GM19238 (cell line): ENCODE results near the gene ACAD9.

Experiments used
- DNase-seq: peaks from one replicate; pipeline ENCODE4 v3.0.0; 2011; ENCODE audit warnings: low spot score; ENCODE audit not compliant: insufficient read length

Gene ACAD9

DNA sequence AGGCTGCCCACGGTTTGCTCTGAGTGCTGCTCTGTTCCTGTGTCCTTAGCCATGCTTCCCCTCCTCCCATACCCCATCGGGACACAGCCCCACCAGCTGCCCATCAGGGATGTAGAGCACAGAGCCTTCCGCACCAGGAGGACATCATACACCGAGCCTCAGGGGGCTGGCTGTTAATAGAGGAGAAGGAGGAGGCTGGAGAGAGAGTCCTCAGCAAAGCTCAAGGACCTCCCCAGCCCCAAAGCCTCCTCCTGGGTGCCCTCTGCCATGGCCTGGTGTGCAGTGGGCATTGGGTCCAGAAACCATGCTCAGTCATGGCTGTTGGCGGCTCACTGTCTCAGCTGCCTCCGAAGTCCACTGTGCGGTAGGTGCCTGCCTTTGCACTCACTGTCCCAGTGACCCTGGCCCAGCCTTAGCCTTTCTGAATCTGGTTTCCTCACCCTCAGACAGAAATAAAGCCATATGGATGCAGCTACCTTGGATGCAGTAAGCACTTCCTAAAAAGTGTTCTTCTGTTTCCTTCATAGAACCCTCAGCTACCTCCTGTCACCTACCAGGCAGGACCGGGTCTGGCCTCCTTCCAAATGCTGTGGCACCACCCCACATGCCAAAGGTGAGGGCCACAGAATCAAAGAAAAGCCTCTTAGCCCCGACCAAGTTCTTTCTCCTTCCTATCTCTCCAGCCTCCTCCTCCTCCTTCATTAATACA lies 53.9 kb downstream of the ACAD9 start:
- no peak for DNase-seq

GRCh38 chr3:128933922-128934253 lies 54.5 kb downstream of the ACAD9 start:
- DNase-seq: no peak

DNA sequence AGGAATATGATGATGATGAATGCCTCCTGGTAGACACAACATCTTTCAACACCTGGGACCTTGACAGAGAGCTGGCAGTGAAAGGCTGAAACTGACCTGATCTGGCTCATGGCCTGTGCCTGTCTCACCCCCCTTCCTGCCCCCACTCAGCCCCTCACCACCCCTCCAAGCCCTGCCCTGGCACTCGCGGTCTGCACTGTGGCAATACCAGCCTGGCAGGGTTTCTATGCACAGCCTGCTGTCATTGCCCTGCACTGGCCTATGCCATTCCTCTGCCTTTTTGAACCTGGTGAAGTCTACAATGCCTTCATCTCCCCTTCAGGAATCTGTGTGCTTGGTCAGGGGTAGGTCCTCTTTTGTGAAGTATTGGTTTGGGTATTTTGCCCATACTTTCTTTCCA lies 56.5 kb downstream of the ACAD9 start:
- no peak for DNase-seq

DNA sequence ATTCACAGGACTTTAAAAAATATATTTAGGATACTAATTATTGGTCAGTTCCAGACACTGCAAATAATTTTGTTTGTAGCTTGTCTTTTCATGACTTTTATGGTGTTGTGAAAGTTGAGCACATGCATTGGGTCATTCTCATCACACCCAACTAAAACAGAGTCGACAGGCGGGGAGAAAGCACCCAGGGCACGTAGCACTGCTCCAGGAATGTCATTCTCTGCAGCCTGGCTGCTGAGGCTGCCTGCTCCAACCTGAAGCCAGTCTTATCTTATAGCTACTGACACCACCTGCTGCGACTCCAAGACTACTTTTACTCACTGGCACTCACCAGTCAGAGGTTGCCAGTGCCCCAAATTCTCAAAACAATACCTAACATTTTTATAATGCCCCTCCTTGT lies 56.9 kb downstream of the ACAD9 start:
- no peak for DNase-seq

- no peak for DNase-seq
Observed at GRCh38 chr3:128940252-128940651, 60.8 kb downstream of the ACAD9 start.

DNA sequence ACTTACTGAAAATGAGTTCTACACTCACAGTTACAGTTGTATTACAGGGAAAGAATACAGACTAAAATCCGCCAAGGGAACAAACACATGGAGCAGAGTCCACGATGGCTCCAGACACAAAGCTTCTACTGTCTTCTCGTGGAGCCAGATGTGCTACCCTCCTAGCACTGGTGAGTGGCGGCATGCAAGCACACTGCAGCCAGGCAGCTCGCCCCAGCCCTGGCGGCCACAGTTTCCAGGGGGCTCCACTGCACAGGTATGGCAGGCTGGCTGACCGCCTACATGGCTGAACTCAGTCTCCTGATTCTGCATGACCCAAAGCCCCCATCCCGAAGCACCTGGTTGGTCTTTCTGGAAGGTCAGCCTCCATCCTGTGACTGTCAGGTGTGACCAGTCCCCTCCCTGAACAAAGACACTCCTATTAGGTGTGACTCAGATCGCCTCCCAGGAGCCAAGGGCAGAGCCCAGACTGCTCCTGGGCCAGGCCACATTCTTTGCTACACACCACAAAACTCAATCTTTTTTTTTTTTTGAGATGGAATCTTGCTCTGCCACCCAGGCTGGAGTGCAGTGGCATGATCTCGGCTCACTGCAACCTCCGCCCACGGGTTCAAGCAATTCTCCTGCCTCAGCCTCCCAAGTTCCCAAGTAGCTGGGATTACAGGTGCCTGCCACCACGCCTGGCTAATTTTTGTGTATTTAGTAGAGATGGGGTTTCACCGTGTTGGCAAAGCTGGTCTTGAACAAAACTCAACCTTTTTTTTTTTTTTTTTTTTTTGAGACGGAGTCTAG lies 62.9 kb downstream of the ACAD9 start:
- DNase-seq: no peak

- no peak for DNase-seq
Observed at GRCh38 chr3:128945041-128945877, 65.8 kb downstream of the ACAD9 start.

GRCh38 chr3:128945878-128946175 lies 66.4 kb downstream of the ACAD9 start:
- DNase-seq: no peak

DNA sequence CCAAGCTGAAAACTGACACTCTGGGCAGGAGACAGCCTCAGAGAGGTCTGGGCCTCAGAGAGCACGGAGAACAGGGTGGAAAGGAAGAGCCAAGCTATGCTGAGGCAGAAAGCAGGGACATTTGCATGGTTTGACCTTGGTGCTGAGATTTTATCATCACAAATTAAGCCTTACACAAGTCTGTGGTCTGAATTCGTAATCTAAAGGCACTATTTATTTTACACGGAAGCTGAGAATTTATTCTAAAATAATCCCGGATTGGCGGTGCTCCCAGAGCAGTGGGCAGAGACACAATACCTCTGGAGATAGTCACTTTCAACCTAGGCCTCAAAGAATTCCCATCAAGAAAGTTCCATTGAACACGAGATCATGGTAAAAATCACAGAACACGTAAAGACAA lies 67.0 kb downstream of the ACAD9 start:
- DNase-seq: no peak

DNA sequence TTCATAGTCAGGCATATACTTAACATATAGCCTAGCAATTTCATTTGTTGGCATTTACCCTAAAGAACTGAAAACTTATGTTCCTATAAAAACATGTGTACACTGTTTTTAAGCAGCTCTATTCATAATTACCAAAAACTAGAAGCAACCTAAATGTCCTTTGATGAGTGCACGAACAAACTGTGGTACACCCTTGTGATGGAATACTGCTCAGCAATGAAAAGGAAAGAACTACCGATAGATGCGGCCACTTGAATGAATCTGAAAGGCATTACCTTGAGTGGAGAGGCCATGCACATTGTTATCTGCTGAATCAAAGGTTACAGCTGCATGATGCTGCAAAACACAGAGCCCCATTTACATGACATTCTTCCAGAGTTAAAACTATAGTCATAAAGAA lies 69.7 kb downstream of the ACAD9 start:
- DNase-seq: no peak

GRCh38 chr3:128950223-128950938 lies 71.0 kb downstream of the ACAD9 start:
- no peak for DNase-seq

DNA sequence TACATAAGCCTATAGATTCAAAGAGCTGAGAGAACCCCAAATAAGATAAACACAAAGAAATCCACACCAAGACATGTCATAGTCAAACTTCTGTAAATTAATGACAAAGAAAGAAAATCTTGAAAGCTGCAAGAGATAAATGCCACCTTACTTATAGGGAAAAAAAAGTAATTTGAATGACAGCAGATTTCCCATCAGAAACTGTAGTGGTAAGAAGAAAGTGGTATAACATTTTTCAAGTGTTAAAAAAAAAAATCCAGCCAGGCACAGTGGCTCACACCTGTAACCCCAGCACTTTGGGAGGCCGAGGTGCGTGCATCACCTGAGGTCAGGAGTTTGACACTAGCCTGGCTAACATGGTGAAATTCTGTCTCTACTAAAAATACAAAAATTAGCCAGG lies 77.0 kb downstream of the ACAD9 start:
- no peak for DNase-seq
